ENCODE measurements around the gene CORO2A. TPM values are rescaled to one million over a fixed set of nuclear protein-coding genes. Genes with fewer than 3 reads are reported as not detected.

CORO2A gene
- total RNA-seq, 1 donor from 2014 or later: 5.9 TPM

- H3K27me3 Mint-ChIP-seq (ENCODE audit: low read depth): no peaks in the 10 kb centered on the region
- DNase-seq (ENCODE audit: low spot score in 2 of 2, unreplicated experiment in 2 of 2): no peak
- H3K9me3 Mint-ChIP-seq: no peaks in the 10 kb centered on the region
- H3K36me3 Mint-ChIP-seq: no peaks in the 10 kb centered on the region
- H3K4me3 Mint-ChIP-seq: no peak overlapping the region
- H3K4me1 Mint-ChIP-seq: peaks cover 15% of the 10 kb centered on the region
- TF ChIP-seq CTCF (IDR thresholded peaks at IDR 0.05; ENCODE audit: unreplicated experiment): no peak
- no peak overlapping the region for H3K27ac Mint-ChIP-seq
These were observed 27.5 kb downstream of the CORO2A start for GRCh38 chr9:98164912-98165311.

- peaks cover 3% of the 10 kb centered on the region for H3K4me1 Mint-ChIP-seq
- DNase-seq (ENCODE audit: low spot score in 2 of 2, unreplicated experiment in 2 of 2): no peak
- no peak for TF ChIP-seq CTCF (IDR thresholded peaks at IDR 0.05; ENCODE audit: unreplicated experiment)
- H3K27me3 Mint-ChIP-seq (ENCODE audit: low read depth): no peaks in the 10 kb centered on the region
- H3K4me3 Mint-ChIP-seq: no peak overlapping the region
- no peaks in the 10 kb centered on the region for H3K9me3 Mint-ChIP-seq
- H3K27ac Mint-ChIP-seq: no peak overlapping the region
- H3K36me3 Mint-ChIP-seq: no peaks in the 10 kb centered on the region
These were observed 29.8 kb downstream of the CORO2A start for GRCh38 chr9:98162613-98163012.

- H3K27ac Mint-ChIP-seq: no peak overlapping the region
- no peak for DNase-seq (ENCODE audit: low spot score in 2 of 2, unreplicated experiment in 2 of 2)
- H3K4me3 Mint-ChIP-seq: no peak overlapping the region
- H3K9me3 Mint-ChIP-seq: no peaks in the 10 kb centered on the region
- no peaks in the 10 kb centered on the region for H3K27me3 Mint-ChIP-seq (ENCODE audit: low read depth)
- H3K4me1 Mint-ChIP-seq: no peaks in the 10 kb centered on the region
- H3K36me3 Mint-ChIP-seq: no peaks in the 10 kb centered on the region
- no peak for TF ChIP-seq CTCF (IDR thresholded peaks at IDR 0.05; ENCODE audit: unreplicated experiment)
These were observed 30.6 kb downstream of the CORO2A start for GRCh38 chr9:98161851-98162250.

DNA sequence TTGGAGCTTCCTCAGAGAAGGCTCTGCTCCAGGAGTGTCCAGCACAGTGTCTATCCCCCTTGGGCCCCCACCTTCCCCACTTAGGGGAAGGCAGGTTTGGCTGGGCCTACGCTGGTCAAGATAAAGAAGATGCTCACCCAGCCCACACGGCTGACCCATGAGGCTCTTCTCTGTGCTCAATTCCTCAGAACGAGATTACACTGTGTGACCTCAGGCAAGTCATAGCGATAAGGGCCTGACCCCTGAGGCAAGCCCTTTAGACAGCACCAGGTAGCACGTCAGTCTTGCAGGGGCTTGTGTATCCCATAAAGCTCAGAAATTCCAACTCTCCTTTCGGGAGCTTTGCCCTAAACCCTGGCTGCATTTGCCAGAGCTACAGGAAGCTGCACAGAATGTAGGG lies 32.6 kb downstream of the CORO2A start:
- no peaks in the 10 kb centered on the region for H3K27me3 Mint-ChIP-seq (ENCODE audit: low read depth)
- no peaks in the 10 kb centered on the region for H3K9me3 Mint-ChIP-seq
- no peak for DNase-seq (ENCODE audit: low spot score in 2 of 2, unreplicated experiment in 2 of 2)
- no peaks in the 10 kb centered on the region for H3K36me3 Mint-ChIP-seq
- H3K4me1 Mint-ChIP-seq: peaks cover 3% of the 10 kb centered on the region
- TF ChIP-seq CTCF (IDR thresholded peaks at IDR 0.05; ENCODE audit: unreplicated experiment): no peak
- no peak overlapping the region for H3K27ac Mint-ChIP-seq
- H3K4me3 Mint-ChIP-seq: no peak overlapping the region

GRCh38 chr9:98159301-98159700 lies 33.1 kb downstream of the CORO2A start:
- Mint-ChIP-seq H3K9me3 (no peaks in the 10 kb centered on the region), H3K27ac (no peak overlapping the region), H3K27me3 (ENCODE audit: low read depth) (no peaks in the 10 kb centered on the region), H3K36me3 (no peaks in the 10 kb centered on the region), H3K4me1 (peaks cover 8% of the 10 kb centered on the region), H3K4me3 (no peak overlapping the region)
- TF ChIP-seq CTCF (IDR thresholded peaks at IDR 0.05; ENCODE audit: unreplicated experiment): no peak
- DNase-seq (ENCODE audit: low spot score in 2 of 2, unreplicated experiment in 2 of 2): no peak

All from mesothelial cell of epicardium (in vitro differentiated cells).